ENCODE measurements around the gene DPEP3.

DPEP3 gene

DNA sequence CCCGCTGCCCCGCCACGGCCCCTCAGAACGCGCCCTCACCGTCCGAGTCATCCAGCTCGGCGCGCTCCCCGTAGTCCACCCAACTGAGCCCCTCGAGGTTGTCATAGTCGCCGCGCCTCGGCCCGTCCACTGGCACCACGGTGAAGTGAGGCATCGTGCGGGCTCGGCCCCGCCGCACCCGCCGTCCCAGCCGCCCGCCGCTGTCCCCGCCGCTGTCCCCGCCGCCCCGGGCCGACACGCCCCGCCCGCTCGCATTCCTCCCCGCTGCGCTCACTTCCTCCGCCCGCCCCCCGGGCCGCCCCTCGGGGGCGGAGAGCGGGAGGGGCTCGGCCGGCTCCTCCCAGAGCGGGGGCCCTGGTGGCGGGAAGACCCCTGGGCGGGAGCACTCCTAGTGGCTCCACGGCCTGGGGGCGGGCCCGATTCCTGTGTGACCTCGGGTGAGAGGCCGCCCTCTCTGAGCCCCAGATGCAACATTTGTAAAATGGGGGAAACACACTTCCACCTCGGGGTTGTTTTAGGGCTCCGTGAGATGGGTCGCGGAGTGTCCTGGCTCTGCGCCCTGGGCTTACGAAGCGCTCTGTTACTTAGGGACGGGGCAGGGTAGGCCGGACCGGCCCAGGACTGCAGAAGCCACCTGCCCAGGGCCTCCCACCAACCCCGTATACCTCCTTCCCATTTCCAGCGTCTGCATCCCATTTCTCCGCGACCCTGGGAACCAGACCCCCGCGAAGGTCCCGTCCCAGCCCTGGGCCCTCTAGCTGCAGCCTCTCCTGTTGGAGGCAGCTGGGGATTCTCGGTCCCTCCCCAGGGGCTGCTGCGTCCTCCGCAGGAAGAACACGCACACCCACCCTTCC lies 11.7 kb downstream of the DPEP3 start, which contains the start of gene SLC12A4:
SLC12A4 (minus strand) TSS at position 238 of the 854 bp plus-strand sequence; CDS start at position 154, 84 bp downstream.
- H3K27ac ChIP-seq, result no peak within 1 kb of the TSS
- H3K79me2 ChIP-seq (ENCODE audit: insufficient read depth, low read depth), result no peaks in the 10 kb centered on the region
- H3K27me3 ChIP-seq (ENCODE audit: insufficient read depth, low read depth), result no peaks in the 10 kb centered on the region
- H3K36me3 ChIP-seq (ENCODE audit: insufficient read depth), result no peaks in the 10 kb centered on the region
- H4K20me1 ChIP-seq (ENCODE audit: insufficient read depth), result no peaks in the 10 kb centered on the region
- H3K4me1 ChIP-seq (ENCODE audit: low read depth, poor library complexity, severe bottlenecking), result peaks cover 36% of the 10 kb centered on the region
- no peak for TF ChIP-seq CTCF (conservative IDR thresholded peaks at IDR 0.05; ENCODE audit: low read depth, low read length)
- peak within 1 kb of the TSS; percentile 69; the same call in 1 of the 2 replicates for H3K9ac ChIP-seq
- peak within 1 kb of the TSS; percentile 92 for H2AFZ ChIP-seq (ENCODE audit: low read depth)
- peak within 1 kb of the TSS; percentile 81 for H3K4me2 ChIP-seq
- no peak within 1 kb of the TSS for H3K4me3 ChIP-seq (IDR thresholded peaks at IDR 0.05; ENCODE audit: insufficient read depth, low read depth, low read length)

- Histone ChIP-seq H3K4me2 (peak overlapping the region; percentile 79), H3K27me3 (ENCODE audit: insufficient read depth, low read depth) (no peaks in the 10 kb centered on the region), H3K4me1 (ENCODE audit: low read depth, poor library complexity, severe bottlenecking) (peaks cover 42% of the 10 kb centered on the region), H3K4me3 (IDR thresholded peaks at IDR 0.05; ENCODE audit: insufficient read depth, low read depth, low read length) (no peak overlapping the region), H2AFZ (ENCODE audit: low read depth) (peak overlapping the region; percentile 92), H3K79me2 (ENCODE audit: insufficient read depth, low read depth) (no peaks in the 10 kb centered on the region), H4K20me1 (ENCODE audit: insufficient read depth) (no peaks in the 10 kb centered on the region), H3K9ac (peak overlapping the region; percentile 69; the same call in 1 of the 2 replicates), H3K36me3 (ENCODE audit: insufficient read depth) (no peaks in the 10 kb centered on the region), H3K27ac (no peak overlapping the region)
- TF ChIP-seq CTCF (conservative IDR thresholded peaks at IDR 0.05; ENCODE audit: low read depth, low read length), result no peak
Measured at GRCh38 chr16:67967958-67968399, 12.3 kb downstream of the DPEP3 start.

GRCh38 chr16:67967183-67967957 lies 12.9 kb downstream of the DPEP3 start:
- Histone ChIP-seq H3K27me3 (ENCODE audit: insufficient read depth, low read depth) (no peaks in the 10 kb centered on the region), H4K20me1 (ENCODE audit: insufficient read depth) (no peaks in the 10 kb centered on the region), H3K9ac (peak overlapping the region; percentile 69; the same call in 1 of the 2 replicates), H3K4me3 (IDR thresholded peaks at IDR 0.05; ENCODE audit: insufficient read depth, low read depth, low read length) (no peak overlapping the region), H3K79me2 (ENCODE audit: insufficient read depth, low read depth) (no peaks in the 10 kb centered on the region), H3K36me3 (ENCODE audit: insufficient read depth) (no peaks in the 10 kb centered on the region), H2AFZ (ENCODE audit: low read depth) (peak overlapping the region; percentile 92), H3K27ac (no peak overlapping the region), H3K4me2 (peak overlapping the region; percentile 79), H3K4me1 (ENCODE audit: low read depth, poor library complexity, severe bottlenecking) (peaks cover 48% of the 10 kb centered on the region)
- TF ChIP-seq CTCF (conservative IDR thresholded peaks at IDR 0.05; ENCODE audit: low read depth, low read length), result no peak

GRCh38 chr16:67966549-67967182 lies 13.6 kb downstream of the DPEP3 start:
- H3K4me1 ChIP-seq (ENCODE audit: low read depth, poor library complexity, severe bottlenecking), result peaks cover 50% of the 10 kb centered on the region
- H4K20me1 ChIP-seq (ENCODE audit: insufficient read depth), result no peaks in the 10 kb centered on the region
- no peak for TF ChIP-seq CTCF (conservative IDR thresholded peaks at IDR 0.05; ENCODE audit: low read depth, low read length)
- no peaks in the 10 kb centered on the region for H3K27me3 ChIP-seq (ENCODE audit: insufficient read depth, low read depth)
- peak overlapping the region; percentile 79; the same call in 1 of the 2 replicates for H3K4me2 ChIP-seq
- no peak overlapping the region for H3K4me3 ChIP-seq (IDR thresholded peaks at IDR 0.05; ENCODE audit: insufficient read depth, low read depth, low read length)
- H2AFZ ChIP-seq (ENCODE audit: low read depth), result no peak overlapping the region
- H3K9ac ChIP-seq, result no peak overlapping the region
- H3K36me3 ChIP-seq (ENCODE audit: insufficient read depth), result no peaks in the 10 kb centered on the region
- no peaks in the 10 kb centered on the region for H3K79me2 ChIP-seq (ENCODE audit: insufficient read depth, low read depth)
- H3K27ac ChIP-seq, result no peak overlapping the region

Measured in KMS-11 (cell line).